Osteocyte (in vitro differentiated cells): ENCODE results near the gene GRIK2. TPM values are rescaled to one million over a fixed set of nuclear protein-coding genes. Genes with fewer than 3 reads are reported as not detected.

ENCODE experiments used
- DNase-seq: peaks from one replicate; pipeline ENCODE4 v3.0.0; 2021; ENCODE audit warnings: mixed read lengths; ENCODE audit not compliant: unreplicated experiment; ENCODE audit errors: extremely low spot score
- H3K27ac Mint-ChIP-seq: one replicate; pipeline ENCODE4 v1.8.0; 2021; ENCODE audit warnings: mild to moderate bottlenecking, mixed read lengths; ENCODE audit not compliant: unreplicated experiment
- H3K27me3 Mint-ChIP-seq: one replicate; pipeline ENCODE4 v1.8.0; 2021; ENCODE audit warnings: mixed read lengths; ENCODE audit not compliant: unreplicated experiment
- H3K36me3 Mint-ChIP-seq: one replicate; pipeline ENCODE4 v1.8.0; 2021; ENCODE audit warnings: mixed read lengths; ENCODE audit not compliant: unreplicated experiment
- H3K4me1 Mint-ChIP-seq: one replicate; pipeline ENCODE4 v1.8.0; 2021; ENCODE audit warnings: mixed read lengths; ENCODE audit not compliant: unreplicated experiment
- H3K4me3 Mint-ChIP-seq: one replicate; pipeline ENCODE4 v1.8.0; 2021; ENCODE audit warnings: mild to moderate bottlenecking, moderate library complexity, mixed read lengths; ENCODE audit not compliant: unreplicated experiment
- H3K9me3 Mint-ChIP-seq: one replicate; pipeline ENCODE4 v1.8.0; 2021; ENCODE audit warnings: mixed read lengths; ENCODE audit not compliant: unreplicated experiment
- CTCF ChIP-seq: fragments of 200-600 bp; sonication (generic); IDR thresholded peaks from 2 replicates; pipeline ENCODE4 v1.5.0; 2021; ENCODE audit warnings: antibody characterized with exemption, mild to moderate bottlenecking, moderate library complexity
- total RNA-seq: library from RNA; stranded (reverse); gene quantifications from 2 replicates; pipeline ENCODE4 v1.2.1, GENCODE V29; 2021

GRIK2 gene
- total RNA-seq, 1 donor from 2014 or later, result 7.1 TPM

- Mint-ChIP-seq H3K4me1 (peaks cover 3% of the 10 kb centered on the region), H3K36me3 (no peaks in the 10 kb centered on the region), H3K27ac (no peak overlapping the region), H3K27me3 (no peaks in the 10 kb centered on the region), H3K4me3 (no peak overlapping the region), H3K9me3 (no peaks in the 10 kb centered on the region)
- no peak for TF ChIP-seq CTCF
- no peak for DNase-seq
Measured at GRCh38 chr6:101585501-101585900, 192.0 kb downstream of the GRIK2 start.

GRCh38 chr6:101588343-101588742 lies 194.8 kb downstream of the GRIK2 start:
- Mint-ChIP-seq H3K9me3 (no peaks in the 10 kb centered on the region), H3K4me3 (no peak overlapping the region), H3K36me3 (no peaks in the 10 kb centered on the region), H3K27ac (no peak overlapping the region), H3K4me1 (peaks cover 1% of the 10 kb centered on the region), H3K27me3 (no peaks in the 10 kb centered on the region)
- no peak for TF ChIP-seq CTCF
- DNase-seq, result no peak

- DNase-seq, result no peak
- H3K27me3 Mint-ChIP-seq, result no peaks in the 10 kb centered on the region
- no peaks in the 10 kb centered on the region for H3K9me3 Mint-ChIP-seq
- no peak overlapping the region for H3K27ac Mint-ChIP-seq
- no peak overlapping the region for H3K4me3 Mint-ChIP-seq
- no peaks in the 10 kb centered on the region for H3K36me3 Mint-ChIP-seq
- H3K4me1 Mint-ChIP-seq, result peaks cover 18% of the 10 kb centered on the region
- no peak for TF ChIP-seq CTCF
Measured at GRCh38 chr6:101595276-101595675, 201.8 kb downstream of the GRIK2 start.

- Mint-ChIP-seq H3K36me3 (peaks cover 2% of the 10 kb centered on the region), H3K4me3 (no peak overlapping the region), H3K9me3 (peaks cover 13% of the 10 kb centered on the region), H3K27me3 (no peaks in the 10 kb centered on the region), H3K27ac (peak overlapping the region; percentile 74), H3K4me1 (peaks cover 18% of the 10 kb centered on the region)
- DNase-seq, result no peak
- no peak for TF ChIP-seq CTCF
Measured at GRCh38 chr6:101597693-101598092, 204.2 kb downstream of the GRIK2 start.

- Mint-ChIP-seq H3K27me3 (no peaks in the 10 kb centered on the region), H3K4me3 (no peak overlapping the region), H3K27ac (no peak overlapping the region), H3K9me3 (peaks cover 13% of the 10 kb centered on the region), H3K4me1 (no peaks in the 10 kb centered on the region), H3K36me3 (peaks cover 2% of the 10 kb centered on the region)
- no peak for TF ChIP-seq CTCF
- no peak for DNase-seq
Measured at GRCh38 chr6:101605426-101605825, 211.9 kb downstream of the GRIK2 start.
